Activated gamma-delta T cell treated with Interleukin-2 at 50 U/mL for 16 hours (primary cell): ENCODE measurements around the gene CMTM7.
"Not testable (repeated sequence)": the region's sequence is repeated elsewhere in the genome, so short reads cannot be mapped to it uniquely, and the experiment has no call there.

ENCODE experiments used
- DNase-seq: peaks from one replicate; pipeline ENCODE4 v3.0.0-alpha.2; 2020

Gene CMTM7

DNA sequence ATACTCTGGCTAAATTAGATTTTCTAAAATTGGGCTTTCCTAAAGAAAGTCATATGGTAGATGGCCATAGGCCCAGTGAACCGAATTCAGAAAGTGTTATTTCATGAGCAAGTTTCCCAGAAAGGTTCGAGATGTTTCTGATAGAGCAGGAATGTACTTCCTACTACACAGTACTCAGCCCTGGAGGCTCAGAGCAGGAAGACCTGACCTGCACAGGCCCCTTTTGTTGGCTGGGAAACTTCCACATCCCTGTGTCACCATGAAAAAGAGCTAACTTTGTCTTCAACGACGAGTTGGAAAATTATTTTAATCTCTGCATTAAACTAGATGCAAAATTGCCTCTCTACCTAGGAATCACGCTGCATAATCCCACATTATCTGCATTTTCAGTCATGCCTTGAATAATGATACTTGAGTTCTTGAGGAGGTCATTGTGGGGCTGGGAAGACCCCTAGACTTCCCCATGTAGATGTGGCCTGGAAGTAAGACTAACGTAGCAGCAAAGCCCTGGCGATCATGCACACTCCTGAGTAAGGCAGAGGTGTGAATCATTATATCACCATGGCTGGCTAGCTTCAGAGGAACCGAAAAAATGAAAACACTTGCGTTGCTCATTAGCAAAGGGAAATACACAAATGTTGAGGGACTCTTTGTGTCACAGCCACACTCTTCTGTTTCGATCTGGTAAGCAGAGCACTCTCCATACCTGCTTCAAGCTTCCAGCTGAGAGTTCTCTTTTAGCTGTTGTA is 47.1 kb downstream of the CMTM7 start:
- DNase-seq: no peak

DNA sequence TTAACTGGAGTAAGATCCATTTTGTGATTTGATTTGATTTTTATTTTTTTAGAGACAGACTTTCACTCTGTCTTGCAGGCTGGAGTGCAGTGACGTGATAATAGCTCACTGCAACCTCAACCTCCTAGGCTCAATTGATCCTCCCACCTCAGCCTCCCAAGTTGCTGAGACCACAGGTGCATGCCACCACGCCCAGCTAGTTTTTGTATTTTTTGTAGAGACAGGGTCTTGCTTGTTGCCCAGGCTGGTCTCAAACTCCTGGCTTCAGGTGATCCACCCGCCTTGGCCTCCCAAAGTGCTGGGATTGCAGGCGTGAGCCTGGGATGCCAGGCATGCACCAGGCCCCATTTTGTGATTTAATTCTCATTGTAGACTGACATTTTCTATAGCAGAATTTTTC is 47.8 kb downstream of the CMTM7 start:
- DNase-seq: not testable (repeated sequence)

DNA sequence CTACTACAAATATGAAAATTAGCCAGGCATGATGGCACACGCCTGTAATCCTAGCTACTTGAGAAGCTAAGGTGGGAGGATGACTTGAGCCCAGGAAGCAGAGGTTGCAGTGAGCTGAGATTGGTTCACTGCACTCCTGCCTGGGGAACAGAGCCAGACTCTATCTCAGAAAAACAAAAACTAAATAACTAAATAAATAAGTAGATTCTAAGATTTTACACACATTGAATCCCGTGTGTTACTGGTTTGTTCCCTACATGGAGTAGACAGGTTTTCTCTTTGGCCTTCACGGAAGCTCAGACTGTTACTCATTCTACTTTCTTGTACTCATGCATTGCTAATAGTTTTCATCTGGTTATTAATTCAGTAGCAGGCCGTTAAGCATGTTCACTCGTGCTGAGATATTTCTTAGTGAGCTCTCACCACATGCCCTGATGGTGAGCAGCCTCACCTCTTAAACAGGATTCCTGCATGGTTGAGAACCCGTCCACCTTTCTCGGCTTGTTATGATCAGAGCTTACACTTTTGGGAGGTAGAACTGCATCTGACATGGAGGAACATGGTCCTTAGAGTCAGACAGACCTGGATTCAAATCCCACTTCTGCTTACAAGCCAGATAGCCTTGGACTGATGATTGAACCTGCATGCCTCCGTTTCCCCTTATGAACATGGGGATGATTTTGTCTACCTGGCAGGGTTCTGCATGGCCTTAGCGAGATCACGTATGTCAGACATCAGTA is 49.1 kb downstream of the CMTM7 start:
- DNase-seq: no peak

DNA sequence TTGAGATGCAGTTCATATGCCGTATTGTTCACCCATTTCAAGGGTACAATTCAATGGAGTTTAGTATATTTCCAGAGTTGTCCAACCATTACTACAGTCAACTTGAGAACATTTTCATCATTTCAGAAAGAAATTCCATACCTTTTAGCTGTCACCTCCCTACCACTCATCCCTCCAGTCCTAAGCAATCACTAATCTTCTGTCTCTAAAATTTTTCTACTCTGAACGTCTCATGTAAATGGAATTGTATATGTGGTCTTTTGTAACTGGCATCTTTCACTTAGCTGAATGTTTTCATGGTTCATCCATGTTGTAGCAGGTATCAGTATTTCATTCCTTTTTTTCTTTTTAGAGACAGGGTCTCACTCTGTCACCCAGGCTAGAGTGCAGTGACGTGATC is 51.1 kb downstream of the CMTM7 start:
- no peak for DNase-seq

DNA sequence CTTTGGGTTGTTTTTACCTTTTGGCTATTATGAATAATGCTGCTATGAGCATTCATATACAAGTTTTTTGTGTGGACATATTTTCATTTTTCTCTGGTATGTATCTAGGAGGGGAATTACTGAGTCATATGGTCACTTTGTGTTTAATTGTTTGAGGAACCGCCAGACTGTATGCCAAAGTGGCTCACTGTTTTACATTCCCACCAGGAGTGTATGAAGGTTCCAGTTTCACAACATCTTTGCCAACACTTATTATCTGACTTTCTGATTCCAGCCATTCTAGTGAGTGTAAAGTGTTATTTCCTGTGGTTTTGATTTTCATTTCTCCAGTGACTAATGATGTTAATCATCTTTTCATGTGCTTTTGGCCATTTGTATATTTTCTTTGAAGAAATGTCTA is 51.8 kb downstream of the CMTM7 start:
- DNase-seq: no peak

DNA sequence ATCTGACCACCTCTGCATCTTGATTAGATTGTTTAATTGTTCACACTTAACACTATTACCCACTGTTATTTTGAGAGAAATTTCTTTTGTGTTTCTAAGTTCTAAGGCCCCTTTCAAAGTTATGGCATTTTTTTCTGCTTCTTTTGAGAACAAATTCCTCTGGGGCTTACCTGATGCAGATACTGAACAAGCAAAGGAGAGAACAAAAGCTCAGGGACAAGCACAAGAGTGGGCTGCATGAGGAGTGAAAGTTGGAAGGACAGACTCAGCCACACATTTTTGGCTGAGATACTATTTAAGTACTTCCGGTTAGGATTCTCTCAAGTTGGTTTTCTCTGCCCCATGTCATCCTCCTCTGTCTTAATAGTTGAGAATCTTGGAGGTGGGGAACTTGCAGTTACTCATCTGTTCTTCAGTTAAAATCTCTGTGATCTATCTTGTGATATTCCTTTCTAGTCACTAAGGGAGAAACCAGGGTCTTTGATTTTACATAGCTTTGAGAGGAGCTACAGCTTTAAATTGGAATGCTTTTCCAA is 56.3 kb downstream of the CMTM7 start:
- DNase-seq: no peak

DNA sequence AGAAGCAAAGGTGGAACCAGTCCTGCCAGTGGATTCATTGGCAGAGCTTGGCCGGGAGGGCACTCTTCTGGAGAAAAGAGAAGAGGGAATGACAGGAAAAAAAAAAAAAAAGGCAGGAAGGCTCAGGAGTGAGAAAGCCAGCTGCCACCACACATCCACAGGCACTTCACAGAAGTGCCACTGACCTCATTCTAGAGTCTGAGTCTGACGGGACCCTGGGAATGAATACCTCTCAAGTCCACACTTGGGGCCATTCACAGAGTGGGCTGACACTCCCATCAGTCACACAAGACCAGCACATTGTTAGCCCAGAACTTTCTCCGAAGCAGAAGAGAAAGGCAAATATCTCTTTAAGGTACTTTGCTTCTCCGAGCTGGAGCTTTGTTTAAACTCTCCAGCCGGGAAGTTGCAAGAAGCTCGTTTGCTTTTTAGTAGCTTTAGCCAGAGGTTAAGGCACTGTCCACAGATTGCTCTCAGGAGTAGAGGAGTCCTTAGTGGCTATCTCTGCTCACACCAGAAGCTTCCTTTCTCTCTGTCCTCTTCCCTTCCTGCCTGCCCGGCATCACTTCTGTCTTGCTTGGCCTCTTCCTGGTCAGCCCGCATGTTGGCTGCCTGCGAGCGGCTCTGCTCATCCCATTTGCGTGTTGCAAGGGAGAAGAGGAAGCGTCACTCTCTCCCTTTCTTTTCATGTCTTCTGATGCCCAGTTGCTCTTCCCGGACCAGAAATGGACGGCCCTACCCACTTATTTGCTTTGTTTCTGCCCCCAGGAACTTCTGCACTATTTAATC is 57.2 kb downstream of the CMTM7 start:
- no peak for DNase-seq

DNA sequence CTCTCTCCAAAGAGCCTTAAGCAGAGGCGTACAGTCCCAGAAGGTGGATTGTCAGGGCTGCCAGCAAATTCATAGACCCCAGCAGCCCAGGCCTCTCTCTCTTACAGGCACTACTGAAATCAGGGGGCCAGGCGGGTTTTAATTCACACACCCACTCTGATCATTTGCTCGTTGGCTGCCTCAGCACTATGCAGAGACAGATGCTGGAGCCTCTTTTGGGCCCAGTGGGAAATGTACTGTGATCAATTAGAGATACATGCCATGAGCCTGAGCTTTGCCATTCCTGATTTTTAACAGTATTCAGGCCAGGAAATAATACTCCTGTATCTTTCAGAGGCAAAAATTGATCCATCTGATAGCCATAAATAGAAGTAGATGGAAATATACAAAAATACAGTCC is 58.0 kb downstream of the CMTM7 start:
- no peak for DNase-seq

DNA sequence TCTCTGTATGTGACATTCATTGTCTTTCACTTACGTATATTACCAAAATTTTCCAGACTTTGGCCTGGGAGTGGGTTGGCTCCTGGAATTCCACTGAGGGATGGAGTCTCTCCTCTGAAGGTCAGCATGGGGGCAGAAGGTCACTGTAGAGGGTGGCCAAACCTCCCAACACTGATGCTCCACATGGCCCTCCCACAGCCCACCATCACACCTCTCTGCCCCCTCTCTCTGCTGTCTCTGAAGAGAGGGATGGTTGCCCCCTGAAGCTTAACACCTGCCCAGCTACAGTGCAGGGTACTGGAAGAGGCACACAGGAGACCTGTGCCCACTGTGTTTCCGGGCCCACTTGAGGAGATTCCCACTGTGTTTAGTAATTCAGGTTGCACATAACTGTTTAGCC is 58.8 kb downstream of the CMTM7 start:
- no peak for DNase-seq

DNA sequence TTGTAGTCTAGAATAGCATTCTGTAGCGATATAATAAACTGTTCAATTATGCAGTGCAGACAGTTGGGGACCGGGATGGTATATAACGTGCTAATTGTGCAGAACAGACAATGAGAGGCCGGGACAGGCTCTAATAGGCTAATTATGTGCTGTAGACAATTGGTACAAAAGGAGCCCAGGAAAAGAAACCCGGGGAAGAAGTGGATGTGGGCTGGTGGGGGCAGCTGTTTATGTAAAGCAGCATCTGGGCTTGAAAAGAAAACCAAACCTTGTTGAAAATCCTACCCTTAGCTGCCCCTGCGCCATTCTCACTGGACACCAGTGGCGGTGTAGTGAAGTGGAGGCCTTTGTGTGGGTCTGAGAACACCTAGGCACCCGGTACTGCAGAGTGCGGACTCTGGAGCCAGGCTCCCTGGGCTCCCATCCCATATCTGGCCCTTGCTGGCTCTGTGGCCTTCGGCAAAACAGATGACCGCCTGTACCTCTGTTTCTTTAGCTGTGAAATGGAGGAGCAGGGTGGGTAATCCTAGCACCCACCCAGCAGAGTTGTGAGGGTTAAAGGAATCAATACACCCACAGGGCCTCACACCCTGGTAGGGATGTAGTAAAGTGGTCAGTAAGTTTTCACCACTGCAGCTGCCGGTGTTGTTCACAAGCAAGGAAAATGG is 59.5 kb downstream of the CMTM7 start:
- DNase-seq: no peak

DNA sequence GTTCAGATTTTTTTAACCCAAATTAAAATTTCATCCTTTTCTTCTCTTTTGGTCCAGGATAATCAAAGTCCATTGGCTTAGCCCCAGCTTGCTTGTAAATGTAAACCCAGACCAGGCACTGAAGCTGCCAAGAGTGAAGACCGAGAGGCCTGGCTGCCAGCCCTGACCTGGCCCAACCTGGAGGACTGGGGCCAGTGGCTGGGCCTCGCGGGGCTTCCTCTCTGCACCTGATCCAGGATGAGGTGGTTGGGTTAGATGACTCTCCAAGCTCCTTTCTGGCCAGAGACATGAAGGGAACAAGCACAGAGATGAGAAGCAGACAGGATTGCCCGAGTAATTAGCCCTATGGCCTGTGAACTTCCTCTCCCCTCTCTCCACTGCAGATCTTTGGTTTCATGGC is 60.4 kb downstream of the CMTM7 start:
- DNase-seq: no peak

DNA sequence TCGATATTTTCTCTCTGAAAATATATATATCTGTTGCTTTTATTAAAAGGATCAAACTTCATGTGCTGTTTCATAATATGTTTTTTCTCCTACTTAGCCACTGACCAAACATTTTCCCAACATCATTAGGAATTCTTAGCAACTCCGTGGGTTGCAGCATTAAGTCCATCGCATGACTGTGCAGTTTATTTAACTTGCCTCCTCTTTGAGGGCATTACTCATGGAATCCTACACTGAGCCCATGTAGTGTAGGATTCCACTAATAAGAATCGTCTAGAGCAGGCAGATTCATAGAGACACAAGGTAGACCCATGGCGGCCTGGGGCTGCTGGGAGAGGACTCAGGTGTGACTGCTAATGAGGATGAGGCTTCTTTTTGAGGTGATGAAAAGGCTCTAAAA is 61.7 kb downstream of the CMTM7 start:
- DNase-seq: no peak

DNA sequence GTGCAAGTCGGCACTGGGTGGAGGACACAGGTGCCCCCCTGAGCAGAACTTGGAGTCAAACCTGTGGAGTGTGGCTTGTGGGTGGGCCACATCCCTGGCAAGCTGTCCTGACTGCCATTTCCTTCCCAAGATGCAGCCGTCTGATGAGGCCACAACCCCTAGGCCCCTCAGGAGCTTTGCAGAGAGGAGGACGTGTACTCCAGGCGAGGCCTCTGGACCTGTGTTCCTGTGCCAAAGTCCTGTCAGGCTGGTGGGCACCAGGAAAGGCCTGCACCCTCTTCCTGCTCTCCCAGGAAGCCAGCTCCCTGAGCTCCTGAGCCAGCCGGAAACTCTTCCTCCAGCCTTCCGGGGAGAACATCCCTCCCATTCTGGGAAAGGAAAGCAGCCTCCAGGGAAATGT is 62.5 kb downstream of the CMTM7 start:
- DNase-seq: no peak

DNA sequence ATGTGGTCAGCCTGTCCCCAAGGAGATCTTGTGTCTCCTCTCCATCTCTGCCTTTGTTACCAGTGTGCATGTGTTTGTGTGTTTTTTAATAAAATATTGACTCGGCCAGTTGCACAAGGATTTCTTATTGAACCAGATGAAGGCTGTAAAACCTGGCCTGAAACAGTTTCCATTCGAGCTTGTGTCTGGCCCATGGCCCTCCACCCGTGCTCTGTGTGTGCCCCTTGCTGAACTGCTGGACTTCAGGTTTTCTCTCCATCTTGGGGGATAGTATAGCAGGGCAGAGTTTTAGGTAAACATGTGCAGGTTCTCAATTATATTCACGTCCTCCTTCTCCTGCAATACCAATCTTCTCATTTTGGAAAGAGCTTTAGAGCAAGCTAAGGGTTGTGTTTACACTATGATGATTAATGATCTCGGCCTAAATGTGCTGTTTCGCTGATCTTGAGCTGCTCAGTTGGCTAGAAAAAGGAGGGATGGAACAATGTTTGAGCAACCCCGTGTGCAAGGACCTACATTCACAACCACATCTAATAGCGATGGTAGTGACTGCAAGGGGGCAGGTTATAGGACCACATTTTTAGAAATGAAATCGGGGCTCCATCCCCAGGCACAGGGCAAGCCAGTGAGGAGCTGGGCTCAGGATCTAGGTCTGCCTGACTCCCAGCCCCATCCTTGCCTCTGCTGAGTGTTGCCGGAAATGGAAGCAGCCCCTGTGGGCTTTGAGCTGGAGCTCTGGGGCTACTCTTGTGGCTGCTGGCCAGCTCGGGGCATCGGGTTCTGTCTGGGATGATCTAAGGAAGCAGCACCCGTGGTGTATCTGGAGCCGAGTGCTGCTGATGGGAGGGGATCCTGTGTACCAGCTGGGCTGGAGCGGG is 63.3 kb downstream of the CMTM7 start:
- no peak for DNase-seq

DNA sequence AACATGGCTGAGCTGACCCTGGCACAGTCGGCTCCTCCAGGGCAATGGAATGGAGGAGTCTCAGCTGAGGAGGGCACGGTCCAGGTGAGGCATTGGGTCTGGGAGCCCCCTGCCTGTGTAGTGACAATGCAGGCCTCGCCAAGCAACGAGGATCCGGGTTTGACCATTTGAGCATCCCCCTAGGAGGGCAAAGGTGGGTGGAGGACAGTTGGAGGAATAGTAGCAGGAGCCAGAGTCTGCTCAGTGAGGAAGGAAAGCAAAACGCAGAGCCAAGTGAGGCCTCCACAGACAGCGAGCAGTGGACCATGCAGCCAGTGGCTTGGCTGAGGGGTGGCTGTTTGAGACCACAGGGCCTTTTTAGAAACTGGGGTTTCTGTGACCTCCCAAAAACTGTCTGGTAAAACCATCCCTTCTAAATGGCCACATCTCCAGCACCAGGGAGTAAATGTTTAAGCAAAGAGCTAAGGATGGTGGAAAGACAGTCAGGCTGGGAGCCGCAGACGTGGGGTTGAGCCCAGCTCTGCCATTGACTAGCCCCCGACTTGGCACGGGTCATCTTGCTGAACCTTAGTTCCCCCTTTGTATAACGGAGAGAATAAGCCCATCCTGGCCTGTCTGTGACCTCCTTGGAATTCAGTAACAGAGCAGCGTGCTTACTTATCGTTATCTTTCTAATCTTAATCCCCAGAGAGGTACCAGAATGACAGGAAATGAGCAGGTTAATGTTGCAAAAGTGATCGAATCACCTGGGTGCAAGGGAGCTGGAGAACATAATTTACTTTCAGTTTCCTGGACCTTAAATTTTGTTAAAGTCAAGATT is 64.2 kb downstream of the CMTM7 start:
- DNase-seq: no peak

DNA sequence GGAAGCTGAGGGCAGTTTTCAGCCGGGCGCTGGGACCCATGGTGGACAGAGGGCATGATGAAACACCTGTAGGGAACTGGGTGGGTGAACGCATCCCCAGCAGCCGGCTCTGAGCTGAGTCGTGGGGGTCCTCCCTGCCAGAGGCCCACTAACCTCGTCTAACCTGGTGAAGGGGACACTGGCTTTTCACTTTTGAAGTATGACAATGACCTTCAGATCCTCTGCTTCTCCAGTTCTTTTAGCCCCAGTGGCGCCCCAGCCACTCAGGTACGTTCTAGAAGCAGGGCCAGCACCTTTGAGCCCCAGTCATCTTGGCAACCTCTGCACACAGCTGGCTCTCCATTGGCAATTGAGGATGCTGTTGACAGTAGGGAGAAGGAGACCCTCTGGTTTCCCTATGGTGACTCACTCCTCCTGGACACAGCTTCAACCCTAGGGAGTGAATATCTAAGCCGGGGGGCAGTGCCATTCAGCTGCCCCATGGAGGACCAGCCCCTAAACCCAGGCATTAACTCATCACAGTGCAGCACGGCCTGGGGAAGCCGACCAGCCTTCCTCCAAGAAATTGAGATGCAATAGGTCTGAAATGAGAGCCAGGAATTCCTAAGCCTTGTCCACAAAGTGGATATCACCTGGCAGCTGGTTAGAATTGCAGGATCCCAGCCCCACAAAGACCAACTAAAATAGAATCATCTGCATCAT is 64.9 kb downstream of the CMTM7 start:
- no peak for DNase-seq

DNA sequence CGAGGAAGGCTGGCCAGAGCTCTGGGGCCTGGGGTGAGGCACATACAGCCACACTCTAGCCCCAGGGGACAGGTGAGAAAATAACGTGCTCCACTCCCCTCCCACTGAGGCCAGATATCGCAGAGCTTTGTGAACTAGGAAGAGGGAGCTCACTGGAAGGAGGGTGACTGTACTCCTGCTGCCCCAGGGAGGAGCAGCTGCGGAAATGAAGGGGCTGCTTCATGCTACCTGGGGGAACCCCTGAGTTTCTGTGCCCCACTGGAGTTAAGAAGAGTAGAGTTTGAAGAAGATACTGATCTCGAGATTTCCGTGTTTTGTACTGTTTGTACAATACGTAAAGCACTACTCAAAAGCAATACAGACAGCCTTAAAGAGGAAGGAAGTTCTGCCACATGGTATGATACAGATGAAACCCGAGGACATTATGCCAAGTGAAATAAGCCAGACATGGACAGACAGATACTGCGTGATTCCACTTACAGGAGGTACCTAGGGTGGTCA is 66.4 kb downstream of the CMTM7 start:
- peak; percentile 50 for DNase-seq

DNA sequence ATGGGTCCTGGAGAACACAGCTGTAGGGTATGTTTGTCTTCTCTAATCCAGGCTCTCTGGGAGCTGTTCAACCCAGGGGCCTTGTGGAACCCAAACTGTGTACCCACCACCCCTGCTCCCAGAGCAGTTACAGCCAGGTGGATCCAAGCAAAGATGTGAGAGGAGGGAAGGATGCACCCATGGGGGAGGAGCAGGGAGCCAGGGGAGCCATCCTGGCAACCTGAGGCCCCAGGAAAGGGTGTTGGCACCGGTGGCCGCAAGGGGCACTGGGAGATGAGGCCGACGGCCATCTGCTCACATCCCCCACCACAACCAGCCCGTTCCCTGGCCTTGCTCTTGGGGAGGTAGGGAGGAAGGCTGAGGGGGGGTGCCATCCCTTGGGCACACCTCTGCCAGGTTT is 67.8 kb downstream of the CMTM7 start:
- DNase-seq: no peak

DNA sequence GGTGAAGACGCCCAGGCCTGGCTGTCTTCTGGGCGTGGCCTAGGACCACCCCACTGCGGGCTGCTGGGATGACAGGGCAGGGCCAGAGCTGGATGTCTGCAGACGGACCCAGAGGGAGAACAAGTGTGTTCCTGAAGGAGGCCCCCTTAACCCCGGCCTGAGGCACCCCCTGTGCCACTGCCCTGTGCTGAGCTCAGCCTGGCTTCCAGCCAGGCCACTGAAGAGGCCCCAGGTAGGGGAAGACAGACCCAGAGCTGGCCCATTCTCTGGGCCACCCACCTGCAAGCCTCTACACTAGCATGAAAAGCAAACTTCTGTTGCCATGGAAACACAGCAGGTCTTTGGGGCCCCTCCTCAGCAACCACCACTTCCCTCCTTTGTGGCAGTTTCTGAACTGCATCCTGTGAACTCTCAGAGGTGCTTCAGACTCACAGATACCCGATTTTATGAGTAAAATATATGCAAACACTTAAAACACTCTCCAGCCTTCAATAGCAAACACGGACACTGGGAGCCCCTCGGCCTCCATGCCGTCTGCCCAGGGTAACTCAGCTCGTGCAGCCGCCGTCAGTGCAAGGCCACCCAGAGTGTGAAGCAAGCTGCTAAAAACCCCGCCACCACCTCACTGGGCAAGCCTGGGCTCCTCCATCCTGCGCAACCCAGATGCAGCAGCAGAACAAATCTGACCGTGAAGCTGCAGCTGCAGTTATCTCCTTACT is 68.5 kb downstream of the CMTM7 start:
- DNase-seq: peak; percentile 69
